Measurements from ENCODE around the gene MAP3K3. TPM values are rescaled to one million over a fixed set of nuclear protein-coding genes. Genes with fewer than 3 reads are reported as not detected.

The MAP3K3 gene
- total RNA-seq, 1 donor from 2014 or later, result 11.1 TPM

DNA sequence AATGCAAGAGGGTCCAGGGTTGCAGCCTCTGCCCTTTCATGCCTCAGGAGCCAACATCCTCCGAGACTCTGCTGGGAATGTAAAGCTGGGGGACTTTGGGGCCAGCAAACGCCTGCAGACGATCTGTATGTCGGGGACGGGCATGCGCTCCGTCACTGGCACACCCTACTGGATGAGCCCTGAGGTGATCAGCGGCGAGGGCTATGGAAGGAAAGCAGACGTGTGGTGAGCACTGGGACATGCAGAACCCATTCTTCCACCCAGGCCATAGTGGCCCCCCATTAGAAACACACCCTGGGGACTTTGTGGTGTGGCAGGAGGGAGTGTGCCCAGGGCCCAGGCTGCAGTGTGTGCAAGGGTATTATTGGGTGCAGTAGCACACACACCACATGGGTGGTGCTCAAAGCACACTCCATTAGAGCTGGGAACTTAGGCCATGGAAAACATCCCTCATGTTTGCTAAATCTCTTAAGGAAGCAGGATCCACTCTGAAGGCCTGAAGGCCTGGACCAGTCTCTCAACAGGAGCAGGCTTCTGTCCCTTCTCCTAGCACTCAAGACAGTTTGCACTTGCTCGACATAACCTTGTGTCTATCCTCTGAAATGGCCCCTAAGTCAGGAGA lies 70.1 kb downstream of the MAP3K3 start:
- no peak for FAIRE-seq
- Histone ChIP-seq H3K4me3 (ENCODE audit: low read depth, low read length) (no peak overlapping the region), H3K36me3 (ENCODE audit: control insufficient read depth, insufficient read depth, low read length) (peaks cover 5% of the 10 kb centered on the region), H3K27me3 (ENCODE audit: control insufficient read depth, insufficient read depth, low read length) (no peaks in the 10 kb centered on the region)
- no peak for DNase-seq (ENCODE audit: low read depth)
- TF ChIP-seq, protein P1, sequence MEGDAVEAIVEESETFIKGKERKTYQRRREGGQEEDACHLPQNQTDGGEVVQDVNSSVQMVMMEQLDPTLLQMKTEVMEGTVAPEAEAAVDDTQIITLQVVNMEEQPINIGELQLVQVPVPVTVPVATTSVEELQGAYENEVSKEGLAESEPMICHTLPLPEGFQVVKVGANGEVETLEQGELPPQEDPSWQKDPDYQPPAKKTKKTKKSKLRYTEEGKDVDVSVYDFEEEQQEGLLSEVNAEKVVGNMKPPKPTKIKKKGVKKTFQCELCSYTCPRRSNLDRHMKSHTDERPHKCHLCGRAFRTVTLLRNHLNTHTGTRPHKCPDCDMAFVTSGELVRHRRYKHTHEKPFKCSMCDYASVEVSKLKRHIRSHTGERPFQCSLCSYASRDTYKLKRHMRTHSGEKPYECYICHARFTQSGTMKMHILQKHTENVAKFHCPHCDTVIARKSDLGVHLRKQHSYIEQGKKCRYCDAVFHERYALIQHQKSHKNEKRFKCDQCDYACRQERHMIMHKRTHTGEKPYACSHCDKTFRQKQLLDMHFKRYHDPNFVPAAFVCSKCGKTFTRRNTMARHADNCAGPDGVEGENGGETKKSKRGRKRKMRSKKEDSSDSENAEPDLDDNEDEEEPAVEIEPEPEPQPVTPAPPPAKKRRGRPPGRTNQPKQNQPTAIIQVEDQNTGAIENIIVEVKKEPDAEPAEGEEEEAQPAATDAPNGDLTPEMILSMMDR (IDR thresholded peaks at IDR 0.05; ENCODE audit: insufficient read depth, low read length, severe bottlenecking), result no peak

DNA sequence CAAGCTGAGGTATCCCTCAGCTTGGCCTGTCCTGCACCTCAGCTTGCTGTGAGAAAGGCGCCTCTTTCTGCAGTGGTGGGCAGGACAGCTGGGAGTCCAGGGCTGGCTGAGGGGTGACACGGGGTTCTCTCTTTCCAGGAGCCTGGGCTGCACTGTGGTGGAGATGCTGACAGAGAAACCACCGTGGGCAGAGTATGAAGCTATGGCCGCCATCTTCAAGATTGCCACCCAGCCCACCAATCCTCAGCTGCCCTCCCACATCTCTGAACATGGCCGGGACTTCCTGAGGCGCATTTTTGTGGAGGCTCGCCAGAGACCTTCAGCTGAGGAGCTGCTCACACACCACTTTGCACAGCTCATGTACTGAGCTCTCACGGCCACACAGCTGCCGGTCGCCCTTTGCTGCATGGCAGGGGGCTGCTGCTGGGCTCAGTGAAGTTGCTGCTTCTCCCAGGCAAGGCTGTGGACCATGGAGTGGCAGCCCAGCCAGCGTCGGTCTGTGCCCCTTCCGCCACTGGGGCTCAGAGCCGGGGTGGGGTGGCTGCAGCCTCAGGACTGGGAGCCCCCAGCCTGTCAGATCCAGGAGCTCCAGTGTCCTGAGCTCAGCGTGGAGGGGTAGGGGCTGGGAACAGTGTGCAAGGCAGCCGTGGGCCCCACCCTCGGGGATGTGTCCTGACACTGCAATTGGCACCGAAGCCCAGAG lies 71.3 kb downstream of the MAP3K3 start:
- peaks cover 4% of the 10 kb centered on the region for H3K36me3 ChIP-seq (ENCODE audit: control insufficient read depth, insufficient read depth, low read length)
- peak; percentile 36 for FAIRE-seq

DNA sequence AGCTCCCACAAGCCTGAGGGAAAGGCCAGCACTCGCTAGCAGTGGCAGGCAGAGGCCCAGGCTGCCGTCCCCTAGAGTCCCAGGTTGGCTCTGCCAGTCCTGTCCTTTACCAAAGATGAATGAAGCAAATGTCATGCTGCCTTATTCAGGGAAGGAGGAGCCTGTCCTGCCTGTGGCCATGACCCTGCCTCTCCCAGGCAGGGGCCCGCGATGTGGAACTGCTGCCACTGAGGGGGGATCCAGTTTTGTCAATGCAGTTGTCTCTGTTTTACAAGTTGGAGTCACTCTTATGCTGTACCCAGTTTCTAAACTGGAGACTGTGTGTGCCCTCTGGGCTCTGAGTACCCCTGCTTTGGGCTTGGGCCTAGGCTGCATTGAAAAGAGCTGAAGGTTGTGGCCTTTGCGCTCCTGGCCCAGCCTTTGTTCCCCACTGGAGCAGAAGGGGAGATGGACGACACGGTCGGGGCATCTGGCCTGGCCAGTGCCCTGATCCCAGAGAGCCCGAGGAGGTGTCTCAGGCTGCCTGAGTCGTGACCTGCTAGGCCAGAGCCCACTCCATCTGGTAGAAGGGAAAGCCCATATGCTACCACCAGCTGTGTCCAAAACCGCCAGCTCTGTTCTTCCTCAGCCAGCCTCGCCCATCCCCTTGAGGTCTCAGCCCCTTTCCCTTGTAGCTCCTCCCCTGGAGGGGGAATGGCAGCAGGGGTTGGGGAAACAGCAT lies 72.2 kb downstream of the MAP3K3 start:
- no peak for FAIRE-seq
- peaks cover 4% of the 10 kb centered on the region for H3K36me3 ChIP-seq (ENCODE audit: control insufficient read depth, insufficient read depth, low read length)
- H3K4me3 ChIP-seq (ENCODE audit: low read depth, low read length), result no peak overlapping the region
- no peaks in the 10 kb centered on the region for H3K27me3 ChIP-seq (ENCODE audit: control insufficient read depth, insufficient read depth, low read length)
- TF ChIP-seq, protein P1 (IDR thresholded peaks at IDR 0.05; ENCODE audit: insufficient read depth, low read length, severe bottlenecking), result no peak
- no peak for DNase-seq (ENCODE audit: low read depth)

More for the DNA sequence above, 71.3 kb downstream of the MAP3K3 start:
- H3K4me3 ChIP-seq (ENCODE audit: low read depth, low read length), result no peak overlapping the region
- TF ChIP-seq, protein P1 (IDR thresholded peaks at IDR 0.05; ENCODE audit: insufficient read depth, low read length, severe bottlenecking), result no peak
- no peaks in the 10 kb centered on the region for H3K27me3 ChIP-seq (ENCODE audit: control insufficient read depth, insufficient read depth, low read length)
- no peak for DNase-seq (ENCODE audit: low read depth)

DNA sequence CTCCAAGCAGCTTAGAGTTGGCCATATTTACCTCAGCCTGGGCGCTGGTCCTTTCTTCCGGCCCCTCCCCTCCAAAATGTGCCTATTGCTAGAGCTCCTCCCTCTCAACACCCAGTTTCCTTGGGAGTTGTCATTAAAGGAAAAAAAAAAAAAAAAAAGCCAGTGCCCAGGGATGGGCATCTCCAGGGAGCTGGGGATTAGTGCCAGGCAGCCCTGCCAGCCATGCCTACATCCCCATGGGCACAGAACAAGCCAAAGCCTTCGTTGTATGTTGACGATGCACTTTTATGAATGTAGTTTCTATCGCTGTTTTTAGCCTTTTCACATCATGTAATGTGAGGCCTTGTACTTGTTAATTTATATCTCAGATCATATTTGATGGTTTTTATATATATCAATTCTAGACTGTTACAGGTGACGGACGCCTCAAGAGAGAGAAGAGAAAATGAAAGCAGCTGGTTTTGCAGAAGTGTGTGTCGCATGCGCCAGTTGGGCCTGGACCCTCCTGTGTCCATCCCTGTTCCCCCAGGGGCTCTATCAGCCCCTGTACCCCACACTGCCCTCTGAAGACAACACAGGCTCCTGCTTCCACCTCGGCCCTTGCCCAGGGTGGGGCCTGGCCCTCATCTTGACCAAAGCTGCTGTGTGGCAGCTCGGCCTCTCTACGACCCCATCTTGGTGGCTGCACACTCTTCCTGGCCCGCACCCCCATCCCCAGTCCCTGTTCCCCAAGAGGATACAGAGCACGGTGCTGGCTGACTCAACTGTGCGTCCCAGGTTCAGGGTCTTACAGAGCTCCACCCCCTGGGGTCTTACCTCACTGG lies 72.9 kb downstream of the MAP3K3 start:
- H3K36me3 ChIP-seq (ENCODE audit: control insufficient read depth, insufficient read depth, low read length), result peaks cover 2% of the 10 kb centered on the region
- no peak for FAIRE-seq

DNA sequence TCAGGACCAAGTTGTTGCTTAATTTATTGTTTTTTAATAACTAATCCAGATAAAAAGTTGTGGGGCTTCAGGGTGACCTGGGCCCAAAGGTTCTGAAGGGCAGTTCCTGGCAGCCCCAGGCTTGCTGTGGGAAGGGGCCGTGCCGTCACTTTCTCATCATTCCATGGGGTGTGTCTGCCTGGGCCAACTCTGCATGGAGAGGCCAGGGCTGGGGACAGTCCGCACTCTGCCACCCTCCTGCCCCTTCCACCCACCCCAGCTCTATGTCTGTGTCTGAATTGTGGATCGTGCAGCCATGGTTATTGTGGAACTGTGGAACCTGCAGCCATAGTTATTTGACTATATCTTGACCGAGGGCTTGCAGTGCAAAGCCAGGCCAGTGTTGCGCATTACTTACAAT lies 73.7 kb downstream of the MAP3K3 start:
- Histone ChIP-seq H3K36me3 (ENCODE audit: control insufficient read depth, insufficient read depth, low read length) (no peaks in the 10 kb centered on the region), H3K4me3 (ENCODE audit: low read depth, low read length) (no peak overlapping the region), H3K27me3 (ENCODE audit: control insufficient read depth, insufficient read depth, low read length) (no peaks in the 10 kb centered on the region)
- no peak for FAIRE-seq
- no peak for DNase-seq (ENCODE audit: low read depth)
- TF ChIP-seq, protein P1 (IDR thresholded peaks at IDR 0.05; ENCODE audit: insufficient read depth, low read length, severe bottlenecking), result no peak

More for the DNA sequence above, 72.9 kb downstream of the MAP3K3 start:
- Histone ChIP-seq H3K4me3 (ENCODE audit: low read depth, low read length) (no peak overlapping the region), H3K27me3 (ENCODE audit: control insufficient read depth, insufficient read depth, low read length) (no peaks in the 10 kb centered on the region)
- TF ChIP-seq, protein P1 (IDR thresholded peaks at IDR 0.05; ENCODE audit: insufficient read depth, low read length, severe bottlenecking), result no peak
- no peak for DNase-seq (ENCODE audit: low read depth)
